Stimulated activated naive B cell treated with anti-CD40 and anti-IgM and Interleukin-4, amounts not matched to agents 10 μg/mL and 1 μg/mL and 100 μg/mL, for 72 hours (primary cell): Measurements from ENCODE around the gene C1QTNF4.
"Not testable (repeated sequence)": the region's sequence is repeated elsewhere in the genome, so short reads cannot be mapped to it uniquely, and the experiment has no call there.

Source experiments
- ATAC-seq, 2 donors: fragments of 150-1000 bp; cut with Tn5 transposase; replicated peaks; 2 replicates each; pipeline ENCODE4 v1.10.0; 2021; ENCODE audit warnings: moderate library complexity in 1 of 2
- DNase-seq: peaks from one replicate; pipeline ENCODE4 v3.0.0; 2021
- H3K27ac Mint-ChIP-seq: one replicate; pipeline ENCODE4 v1.8.0; 2022; ENCODE audit warnings: mild to moderate bottlenecking, mixed read lengths
- H3K27me3 Mint-ChIP-seq, 2 donors: one replicate each; pipeline ENCODE4 v1.8.0; 2022; ENCODE audit warnings: mixed read lengths in 2 of 2
- H3K36me3 Mint-ChIP-seq, 2 donors: one replicate each; pipeline ENCODE4 v1.8.0; 2022; ENCODE audit warnings: mixed read lengths in 2 of 2, mild to moderate bottlenecking in 1 of 2
- H3K4me1 Mint-ChIP-seq, 2 donors: one replicate each; pipeline ENCODE4 v1.8.0; 2022; ENCODE audit warnings: mixed read lengths in 2 of 2, mild to moderate bottlenecking in 1 of 2
- H3K4me3 Mint-ChIP-seq, 2 donors: one replicate each; pipeline ENCODE4 v1.8.0; 2022; ENCODE audit warnings: mild to moderate bottlenecking in 2 of 2, mixed read lengths in 2 of 2, moderate library complexity in 1 of 2
- H3K9me3 Mint-ChIP-seq, 2 donors: one replicate each; pipeline ENCODE4 v1.8.0; 2022; ENCODE audit warnings: mixed read lengths in 2 of 2, mild to moderate bottlenecking in 1 of 2

Gene C1QTNF4

GRCh38 chr11:47546274-47546673 is 47.9 kb downstream of the C1QTNF4 start:
- H3K4me3 Mint-ChIP-seq, ATAC-seq, H3K27ac Mint-ChIP-seq, DNase-seq, H3K9me3 Mint-ChIP-seq, H3K27me3 Mint-ChIP-seq: not testable (repeated sequence)
- Mint-ChIP-seq H3K36me3 (peaks cover 10 to 16% of the 10 kb centered on the region in 2 donors), H3K4me1 (peaks cover 19 to 64% of the 10 kb centered on the region in 2 donors)

GRCh38 chr11:47545298-47545697 is 48.9 kb downstream of the C1QTNF4 start:
- Mint-ChIP-seq H3K4me1 (peaks cover 24 to 64% of the 10 kb centered on the region in 2 donors), H3K27ac (no peak overlapping the region), H3K27me3 (no peaks in the 10 kb centered on the region), H3K4me3 (no peak overlapping the region), H3K9me3 (no peaks in the 10 kb centered on the region), H3K36me3 (peaks cover 15 to 20% of the 10 kb centered on the region in 2 donors)
- DNase-seq = no peak
- no peak for ATAC-seq

- Mint-ChIP-seq H3K4me1 (peaks cover 26 to 65% of the 10 kb centered on the region in 2 donors), H3K27ac (peak overlapping the region; percentile 80), H3K36me3 (peaks cover 10 to 19% of the 10 kb centered on the region in 2 donors), H3K27me3 (no peaks in the 10 kb centered on the region), H3K4me3 (no peak overlapping the region), H3K9me3 (no peaks in the 10 kb centered on the region)
- DNase-seq = no peak
- ATAC-seq = no peak
These were observed 53.1 kb downstream of the C1QTNF4 start for GRCh38 chr11:47541070-47541469.

DNA sequence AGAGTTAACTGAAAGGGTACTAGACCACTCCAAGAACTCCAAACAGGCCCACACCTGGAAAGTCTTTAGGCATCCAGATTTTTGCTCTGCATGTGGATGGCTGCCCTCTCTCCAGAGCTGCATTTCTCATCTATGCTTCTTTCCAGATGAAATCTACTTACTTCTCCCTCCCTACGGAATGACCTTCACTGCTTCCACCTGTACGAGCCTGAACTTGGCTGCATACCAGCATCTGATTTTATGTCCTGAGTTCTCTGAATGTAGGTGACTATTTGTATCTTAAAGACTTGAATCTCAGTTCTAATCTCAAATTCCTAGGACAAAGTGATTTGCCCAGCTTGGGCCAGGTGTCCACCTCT is 54.6 kb downstream of the C1QTNF4 start:
- no peaks in the 10 kb centered on the region for H3K9me3 Mint-ChIP-seq
- ATAC-seq (no peak), DNase-seq (no peak)
- H3K27ac Mint-ChIP-seq = peak overlapping the region; percentile 71
- H3K4me1 Mint-ChIP-seq = peaks cover 26 to 71% of the 10 kb centered on the region in 2 donors
- H3K27me3 Mint-ChIP-seq = no peaks in the 10 kb centered on the region
- H3K4me3 Mint-ChIP-seq = no peak overlapping the region
- peaks cover 13 to 19% of the 10 kb centered on the region in 2 donors for H3K36me3 Mint-ChIP-seq
